Endodermal cell (in vitro differentiated cells): ENCODE results near the gene LILRB1. TPM values are rescaled to one million over a fixed set of nuclear protein-coding genes. Genes with fewer than 3 reads are reported as not detected.

Source experiments
- microRNA-seq: library from miRNA; unstranded; fragments of <30 nt; microRNA quantifications from one replicate; pipeline ENCODE4 v1.2.0, GENCODE V29; 2020; ENCODE audit warnings: borderline microRNAs expressed
- total RNA-seq, 2 donors: library from RNA; stranded (reverse); fragmentation: NEBNext Ultra II Directional in 1 of 2; extraction: Animal tissue kit (Norgen Biotek cat#: 25700) in 1 of 2; gene quantifications; 2 replicates in 1 of 2; 3 replicates in 1 of 2; pipeline ENCODE4 v1.2.1, GENCODE V29; 2021

Gene LILRB1
- total RNA-seq, 2 donors from 2014 or later: not detected

Small RNAs within 50 kb of the gene (microRNA-seq; reads per million reads assigned to microRNA genes)
- gene MIR8061: not detected

Other genes with a start within 250 kb of the LILRB1 start
- 1 to 10 TPM; 1.0 to 2.0 TPM for gene TTYH1, start 215.0 kb upstream of the LILRB1 start, total RNA-seq
- 100 to 1,000 TPM; 139 to 171 TPM for gene LENG8, start 181.3 kb upstream of the LILRB1 start, total RNA-seq
- gene LENG9, start 166.7 kb upstream of the LILRB1 start, total RNA-seq: 1 to 10 TPM; 2.5 to 3.5 TPM
- gene CDC42EP5, start 157.2 kb upstream of the LILRB1 start, total RNA-seq: under 1 TPM in 1 of 2 donors, not detected in 1; 0.49 TPM
- not detected for gene LAIR2, start 127.7 kb upstream of the LILRB1 start, total RNA-seq
- not detected for gene LILRA2, start 56.7 kb upstream of the LILRB1 start, total RNA-seq
- gene LILRA1, start 36.9 kb upstream of the LILRB1 start, total RNA-seq: not detected
- gene LILRB4, start 32.5 kb downstream of the LILRB1 start, total RNA-seq: not detected
- gene KIR3DL3, start 94.0 kb downstream of the LILRB1 start, total RNA-seq: not detected
- gene KIR2DL3, start 108.0 kb downstream of the LILRB1 start, total RNA-seq: not detected
- gene KIR2DL1, start 139.3 kb downstream of the LILRB1 start, total RNA-seq: not detected
- gene KIR2DL4, start 173.1 kb downstream of the LILRB1 start, total RNA-seq: not detected
- not detected for gene KIR3DL1, start 186.0 kb downstream of the LILRB1 start, total RNA-seq
- not detected for gene KIR2DS4, start 202.2 kb downstream of the LILRB1 start, total RNA-seq
- not detected for gene KIR3DL2, start 220.0 kb downstream of the LILRB1 start, total RNA-seq
- not detected for gene FCAR, start 243.8 kb downstream of the LILRB1 start, total RNA-seq